Liver (tissue), 9 donors: ENCODE data around the gene RIMBP2. TPM values are rescaled to one million over a fixed set of nuclear protein-coding genes. Genes with fewer than 3 reads are reported as not detected.

Experiments
- DNase-seq: peaks from one replicate; pipeline ENCODE4 v3.0.0-alpha.2; 2017; ENCODE audit warnings: low spot score
- H3K27ac ChIP-seq, 2 donors: one replicate each; pipeline ENCODE4 v1.7.0; 2013; ENCODE audit warnings: inconsistent platforms in 2 of 2, low read length in 2 of 2, control low read depth in 1 of 2, low read depth in 1 of 2, mild to moderate bottlenecking in 1 of 2
- H3K27me3 ChIP-seq, 4 donors: one replicate each; pipeline versions ENCODE4 v1.6.1 to v1.7.0; 2013; ENCODE audit warnings: low read length in 3 of 4, inconsistent platforms in 1 of 4, mild to moderate bottlenecking in 1 of 4, moderate library complexity in 1 of 4; ENCODE audit not compliant: control insufficient read depth in 4 of 4, insufficient read depth in 4 of 4
- H3K36me3 ChIP-seq, 4 donors: one replicate each; pipeline versions ENCODE4 v1.6.1 to v1.7.0; 2013; ENCODE audit warnings: low read length in 3 of 4, mild to moderate bottlenecking in 3 of 4, low read depth in 1 of 4, moderate library complexity in 1 of 4; ENCODE audit not compliant: control insufficient read depth in 4 of 4, insufficient read depth in 3 of 4
- H3K4me1 ChIP-seq, 4 donors: one replicate each; pipeline versions ENCODE4 v1.6.1 to v1.7.0; 2013; ENCODE audit warnings: low read length in 3 of 4, mild to moderate bottlenecking in 3 of 4, moderate library complexity in 1 of 4; ENCODE audit not compliant: control insufficient read depth in 4 of 4, insufficient read depth in 4 of 4
- H3K4me3 ChIP-seq, 3 donors: one replicate each; pipeline versions ENCODE4 v1.6.1 to v1.7.0; 2013; ENCODE audit warnings: low read length in 3 of 3, control low read depth in 1 of 3, low read depth in 1 of 3, mild to moderate bottlenecking in 1 of 3
- H3K9ac ChIP-seq, 2 donors: one replicate each; pipeline ENCODE4 v1.7.0; 2013; ENCODE audit warnings: low read length in 2 of 2, mild to moderate bottlenecking in 2 of 2, moderate library complexity in 2 of 2, control low read depth in 1 of 2, low read depth in 1 of 2
- H3K9me3 ChIP-seq, 4 donors: one replicate each; pipeline versions ENCODE4 v1.6.1 to v1.7.0; 2013; ENCODE audit warnings: low read length in 3 of 4; ENCODE audit not compliant: control insufficient read depth in 4 of 4
- ATF3 ChIP-seq: IDR thresholded peaks from 2 replicates; pipeline ENCODE4 v1.6.1; 2016; ENCODE audit warnings: antibody characterized with exemption
- CTCF ChIP-seq: fragments of 150-350 bp; IDR thresholded peaks from 2 replicates; pipeline ENCODE4 v1.5.1; 2017; ENCODE audit warnings: improper control_type of control experiment, low read depth, low read length; ENCODE audit not compliant: missing input control
- EGR1 ChIP-seq, 2 donors: IDR thresholded peaks; 2 replicates each; pipeline ENCODE4 v1.6.1; 2016 to 2018; ENCODE audit warnings: antibody characterized with exemption in 2 of 2, low read depth in 2 of 2
- FOXA1 ChIP-seq: IDR thresholded peaks from 2 replicates; pipeline ENCODE4 v1.6.1; 2016; ENCODE audit warnings: antibody characterized with exemption
- FOXA2 ChIP-seq: IDR thresholded peaks from 2 replicates; pipeline ENCODE4 v1.6.1; 2016; ENCODE audit warnings: antibody characterized with exemption
- GABPA ChIP-seq, 2 donors: IDR thresholded peaks in 1 of 2; conservative IDR thresholded peaks in 1 of 2; 2 replicates each; pipeline ENCODE4 v1.6.1; 2016; ENCODE audit warnings: antibody characterized with exemption in 2 of 2, mild to moderate bottlenecking in 1 of 2, moderate library complexity in 1 of 2
- HNF4A ChIP-seq, 2 donors: conservative IDR thresholded peaks; 2 replicates each; pipeline ENCODE4 v1.6.1; 2016; ENCODE audit warnings: antibody characterized with exemption in 2 of 2, mild to moderate bottlenecking in 2 of 2
- HNF4G ChIP-seq: IDR thresholded peaks from 2 replicates; pipeline ENCODE4 v1.6.1; 2016; ENCODE audit warnings: antibody characterized with exemption
- JUND ChIP-seq, 2 donors: IDR thresholded peaks; 2 replicates each; pipeline ENCODE4 v1.6.1; 2016; ENCODE audit warnings: antibody characterized with exemption in 2 of 2
- MAX ChIP-seq: IDR thresholded peaks from 2 replicates; pipeline ENCODE4 v1.6.1; 2016; ENCODE audit warnings: antibody characterized with exemption
- NR2F2 ChIP-seq: IDR thresholded peaks from 2 replicates; pipeline ENCODE4 v1.6.1; 2016; ENCODE audit warnings: antibody characterized with exemption
- RAD21 ChIP-seq, 2 donors: IDR thresholded peaks; 2 replicates each; pipeline ENCODE4 v1.6.1; 2016; ENCODE audit warnings: antibody characterized with exemption in 2 of 2, mild to moderate bottlenecking in 2 of 2
- RXRA ChIP-seq, 2 donors: IDR thresholded peaks; 2 replicates each; pipeline ENCODE4 v1.6.1; 2017 to 2018; ENCODE audit warnings: antibody characterized with exemption in 2 of 2, mild to moderate bottlenecking in 1 of 2
- SP1 ChIP-seq: IDR thresholded peaks from 2 replicates; pipeline ENCODE4 v1.6.1; 2018; ENCODE audit warnings: antibody characterized with exemption, mild to moderate bottlenecking
- TAF1 ChIP-seq: conservative IDR thresholded peaks from 2 replicates; pipeline ENCODE4 v1.6.1; 2016; ENCODE audit warnings: antibody characterized with exemption, mild to moderate bottlenecking
- YY1 ChIP-seq: IDR thresholded peaks from 2 replicates; pipeline ENCODE4 v1.6.1; 2016; ENCODE audit warnings: antibody characterized with exemption, mild to moderate bottlenecking
- ZBTB33 ChIP-seq: IDR thresholded peaks from 2 replicates; pipeline ENCODE4 v1.6.1; 2016; ENCODE audit warnings: antibody characterized with exemption
- WGBS: extraction: QIAGEN DNeasy Blood & Tissue Kit; methylation state at CpG from one replicate; pipeline ENCODE4 v1.1.7; 2013; 5-methylcytosine and 5-hydroxymethylcytosine counted together
- polyA plus RNA-seq, 2 donors: library from polyadenylated mRNA; stranded (reverse) in 1 of 2; unstranded in 1 of 2; fragments of 200-250 nt in 1 of 2; fragments of >200 nt in 1 of 2; fragmentation: Nextera tagmentation in 1 of 2; extraction: Ambion mirVana in 1 of 2; gene quantifications; one replicate each; pipeline versions ENCODE4 v1.2.1 to v1.2.3, GENCODE V29; 2013 to 2015
- total RNA-seq, 2 donors: library from RNA; depleted of rRNA; stranded (reverse); fragments of >200 nt; gene quantifications; one replicate each; pipeline ENCODE4 v1.2.3, GENCODE V29; 2014
- TF ChIP-seq, protein P1 (sequence below): IDR thresholded peaks from 2 replicates; pipeline ENCODE4 v1.6.1; 2016; ENCODE audit warnings: antibody characterized with exemption, mild to moderate bottlenecking
- donor health status: healthy.
- donor health status: healthy.
- donor health status: healthy.
- donor health status: healthy.
- donor health status: healthy.

RIMBP2 gene
- total and polyA plus RNA-seq, 4 donors, result 0.01 to 0.17 (median 0.09) TPM; not detected in 1

DNA sequence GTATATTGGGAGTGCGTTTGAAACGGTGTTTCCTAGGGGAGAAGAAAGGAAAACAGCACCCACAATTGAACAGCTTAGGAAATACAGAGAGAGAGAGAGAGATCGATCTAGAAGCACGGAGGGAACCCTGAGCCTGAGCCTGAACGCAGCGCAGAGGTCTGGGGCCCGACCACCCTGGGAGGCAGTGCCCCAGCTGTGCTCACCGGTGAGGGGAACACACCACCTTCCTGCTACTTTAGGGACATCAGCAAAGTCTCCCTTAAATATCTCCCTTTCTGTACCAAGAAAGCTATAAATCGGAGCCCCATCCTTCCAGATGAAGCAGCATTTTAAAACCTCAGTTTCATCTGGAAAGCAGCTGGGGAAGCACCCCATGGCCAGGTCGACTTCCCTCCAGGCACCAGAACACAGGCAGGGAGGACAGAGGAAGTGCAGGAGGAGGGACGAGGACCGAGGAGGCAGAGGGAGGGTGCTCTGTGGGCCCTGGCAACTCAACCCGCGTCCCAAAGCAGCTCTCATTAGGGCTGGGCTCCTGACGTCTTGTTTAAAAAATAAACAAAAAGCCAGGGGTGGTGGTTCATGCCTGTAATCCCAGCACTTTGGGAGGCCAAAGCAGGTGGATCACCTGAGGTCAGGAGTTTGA is 12.2 kb downstream of the RIMBP2 start (continued):
- TF ChIP-seq MAX, result no peak
- TF ChIP-seq RAD21 (IDR thresholded peaks at IDR 0.05), result no peak
- TF ChIP-seq FOXA1, result no peak

GRCh38 chr12:130702966-130703732 is 12.9 kb downstream of the RIMBP2 start:
- Histone ChIP-seq H3K27ac (no peak overlapping the region), H3K9me3 (peaks cover 0 to under 1% (median 0%) of the 10 kb centered on the region in 4 donors), H3K4me1 (no peaks in the 10 kb centered on the region), H3K4me3 (no peak overlapping the region), H3K27me3 (peaks cover 0 to 3% (median 0%) of the 10 kb centered on the region in 4 donors), H3K36me3 (no peaks in the 10 kb centered on the region), H3K9ac (no peak overlapping the region)
- WGBS, result 71% methylated on average over 25 of the region's 25 CpGs
- TF ChIP-seq ATF3 (no peak), TAF1 (no peak), FOXA2 (no peak), RXRA (IDR thresholded peaks at IDR 0.05) (no peak), MAX (no peak), SP1 (no peak)
- DNase-seq, result no peak

- Histone ChIP-seq H3K36me3 (no peaks in the 10 kb centered on the region), H3K9me3 (peaks cover 0 to 3% (median 0%) of the 10 kb centered on the region in 4 donors), H3K4me1 (no peaks in the 10 kb centered on the region), H3K27ac (no peak overlapping the region), H3K4me3 (no peak overlapping the region), H3K27me3 (peaks cover 0 to 3% (median 0%) of the 10 kb centered on the region in 4 donors), H3K9ac (no peak overlapping the region)
- DNase-seq, result no peak
- TF ChIP-seq MAX, result no peak
- no peak for TF ChIP-seq CTCF
- no peak for TF ChIP-seq YY1
- no peak for TF ChIP-seq RAD21 (IDR thresholded peaks at IDR 0.05)
- no peak for TF ChIP-seq HNF4G
- TF ChIP-seq RXRA (IDR thresholded peaks at IDR 0.05), result no peak
- no peak for TF ChIP-seq EGR1 (IDR thresholded peaks at IDR 0.05; ENCODE audit: low read depth in 2 of 2)
- TF ChIP-seq NR2F2, result no peak
- TF ChIP-seq FOXA1, result no peak
- no peak for TF ChIP-seq HNF4A (conservative IDR thresholded peaks at IDR 0.05)
- TF ChIP-seq FOXA2, result no peak
- no peak for TF ChIP-seq ZBTB33
- TF ChIP-seq JUND (IDR thresholded peaks at IDR 0.05), result no peak
- TF ChIP-seq, protein P1, sequence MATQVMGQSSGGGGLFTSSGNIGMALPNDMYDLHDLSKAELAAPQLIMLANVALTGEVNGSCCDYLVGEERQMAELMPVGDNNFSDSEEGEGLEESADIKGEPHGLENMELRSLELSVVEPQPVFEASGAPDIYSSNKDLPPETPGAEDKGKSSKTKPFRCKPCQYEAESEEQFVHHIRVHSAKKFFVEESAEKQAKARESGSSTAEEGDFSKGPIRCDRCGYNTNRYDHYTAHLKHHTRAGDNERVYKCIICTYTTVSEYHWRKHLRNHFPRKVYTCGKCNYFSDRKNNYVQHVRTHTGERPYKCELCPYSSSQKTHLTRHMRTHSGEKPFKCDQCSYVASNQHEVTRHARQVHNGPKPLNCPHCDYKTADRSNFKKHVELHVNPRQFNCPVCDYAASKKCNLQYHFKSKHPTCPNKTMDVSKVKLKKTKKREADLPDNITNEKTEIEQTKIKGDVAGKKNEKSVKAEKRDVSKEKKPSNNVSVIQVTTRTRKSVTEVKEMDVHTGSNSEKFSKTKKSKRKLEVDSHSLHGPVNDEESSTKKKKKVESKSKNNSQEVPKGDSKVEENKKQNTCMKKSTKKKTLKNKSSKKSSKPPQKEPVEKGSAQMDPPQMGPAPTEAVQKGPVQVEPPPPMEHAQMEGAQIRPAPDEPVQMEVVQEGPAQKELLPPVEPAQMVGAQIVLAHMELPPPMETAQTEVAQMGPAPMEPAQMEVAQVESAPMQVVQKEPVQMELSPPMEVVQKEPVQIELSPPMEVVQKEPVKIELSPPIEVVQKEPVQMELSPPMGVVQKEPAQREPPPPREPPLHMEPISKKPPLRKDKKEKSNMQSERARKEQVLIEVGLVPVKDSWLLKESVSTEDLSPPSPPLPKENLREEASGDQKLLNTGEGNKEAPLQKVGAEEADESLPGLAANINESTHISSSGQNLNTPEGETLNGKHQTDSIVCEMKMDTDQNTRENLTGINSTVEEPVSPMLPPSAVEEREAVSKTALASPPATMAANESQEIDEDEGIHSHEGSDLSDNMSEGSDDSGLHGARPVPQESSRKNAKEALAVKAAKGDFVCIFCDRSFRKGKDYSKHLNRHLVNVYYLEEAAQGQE, result no peak
- no peak for TF ChIP-seq TAF1
- no peak for TF ChIP-seq GABPA (IDR thresholded peaks at IDR 0.05 in 1 of 2, conservative IDR thresholded peaks at IDR 0.05 in 1 of 2)
- TF ChIP-seq ATF3, result no peak
- TF ChIP-seq SP1, result no peak
- WGBS, result 80% methylated on average over 10 of the region's 10 CpGs
Observed at GRCh38 chr12:130701402-130701744, 14.7 kb downstream of the RIMBP2 start.
